Vein endothelial cell (primary cell): ENCODE data around the gene CP. TPM values are rescaled to one million over a fixed set of nuclear protein-coding genes. Genes with fewer than 3 reads are reported as not detected.

Source experiments
- total RNA-seq: library from RNA; depleted of rRNA; stranded (reverse); fragments of >200 nt; gene quantifications from 2 replicates; pipeline ENCODE4 v1.2.3, GENCODE V29; 2012

Gene CP
- total RNA-seq = under 0.01 TPM in 1 of 2 replicates, not detected in the other

DNA sequence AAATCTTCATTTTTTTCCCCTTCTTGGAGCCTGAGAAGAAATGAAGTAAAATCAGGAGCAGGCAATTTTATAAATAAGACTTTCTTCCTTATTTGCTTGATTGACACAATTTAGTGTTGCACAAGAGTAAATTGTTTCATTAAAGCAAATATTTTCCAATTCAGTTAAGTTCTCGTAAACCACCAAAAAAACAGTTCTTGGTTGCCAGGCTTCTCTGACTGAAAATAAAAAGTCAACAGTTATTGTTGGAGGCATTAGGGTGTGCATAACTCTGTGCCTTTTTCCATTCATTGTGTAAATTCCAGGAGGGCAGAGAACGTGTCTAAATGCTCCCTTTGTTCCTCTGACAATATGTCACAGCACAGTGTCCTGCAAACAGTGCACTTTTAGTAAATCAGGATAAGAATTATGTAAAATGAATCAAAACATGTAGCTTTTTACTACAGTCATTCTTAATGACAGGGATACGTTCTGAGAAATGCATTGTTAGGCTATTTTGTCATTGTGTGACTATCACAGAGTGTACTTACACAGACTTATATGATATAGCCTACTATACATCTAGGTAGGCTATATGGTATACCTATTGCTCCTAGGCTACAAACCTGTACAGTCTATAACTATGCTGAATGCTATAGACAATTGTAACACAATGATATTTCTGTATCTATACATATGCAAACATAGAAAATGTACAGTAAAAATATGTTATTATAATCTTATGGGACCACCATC, at the start of gene CP:
TSS of gene CP (minus strand) at position 47 of the 735 bp plus-strand sequence. CDS start at position 10, 37 bp downstream.

DNA sequence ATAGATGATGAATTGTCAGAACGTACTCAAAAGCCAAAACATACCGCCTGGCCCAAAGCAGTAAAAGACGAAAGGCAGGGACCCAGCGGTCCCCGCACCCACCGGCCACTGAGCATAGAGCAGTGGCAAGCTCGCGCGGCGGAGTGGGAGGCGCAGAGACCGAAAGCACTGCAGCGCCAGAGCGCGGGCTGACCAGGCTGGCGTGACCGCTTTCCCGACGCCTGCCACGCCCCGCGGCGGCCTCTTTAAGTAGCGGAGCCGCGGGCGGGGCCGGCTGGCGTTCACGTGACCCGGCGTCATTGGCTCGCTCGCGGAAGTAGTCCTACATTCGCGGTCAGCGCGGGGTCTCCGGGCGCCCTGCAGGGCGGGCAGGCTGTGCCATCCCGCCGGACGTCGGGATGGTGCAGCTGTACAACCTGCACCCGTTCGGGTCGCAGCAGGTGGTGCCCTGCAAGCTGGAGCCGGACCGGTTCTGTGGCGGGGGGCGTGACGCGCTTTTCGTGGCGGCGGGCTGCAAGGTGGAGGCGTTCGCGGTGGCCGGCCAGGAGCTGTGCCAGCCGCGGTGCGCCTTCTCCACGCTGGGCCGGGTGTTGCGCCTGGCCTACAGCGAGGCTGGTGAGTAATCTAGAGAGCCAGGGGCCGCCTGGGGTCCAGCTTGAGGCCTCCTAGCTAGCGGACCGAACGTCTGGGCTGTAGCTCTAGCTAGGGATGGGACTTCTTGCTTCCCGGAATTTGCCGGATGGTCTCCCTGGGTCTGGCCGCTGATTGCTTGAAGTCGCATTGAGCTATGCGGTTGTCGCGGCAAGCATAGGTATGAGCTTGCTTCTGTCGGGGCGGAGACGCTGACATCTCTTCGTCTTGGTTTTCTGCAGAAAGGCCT, 92.1 kb downstream of the CP start, which contains the start of gene HPS3:
TSS of gene HPS3 (plus strand) at position 313 of the 880 bp plus-strand sequence. CDS start at position 399, 86 bp downstream.

Other genes starting within 250 kb of the CP start
- gene GYG1, start 230.3 kb downstream of the CP start, total RNA-seq = 36.2 and 40.8 TPM in 2 replicates
- gene HLTF, start 135.3 kb downstream of the CP start, total RNA-seq = 22.1 and 23.5 TPM in 2 replicates
- 15.4 and 17.8 TPM in 2 replicates for gene HPS3, start 92.2 kb downstream of the CP start, total RNA-seq
- gene TM4SF18, start 111.8 kb upstream of the CP start, total RNA-seq = 91.5 and 264 TPM in 2 replicates
- gene TM4SF1, start 155.8 kb upstream of the CP start, total RNA-seq = 957 and 972 TPM in 2 replicates